Breast epithelium (tissue), 3 donors: ENCODE results near the gene TRAFD1.

ENCODE experiments used
- CTCF ChIP-seq, 3 donors: fragments of 450-650 bp; IDR thresholded peaks; one replicate each; pipeline ENCODE4 v1.5.1; 2016 to 2017; ENCODE audit warnings: antibody characterized with exemption in 3 of 3, mild to moderate bottlenecking in 3 of 3, moderate library complexity in 3 of 3
- POLR2A ChIP-seq: fragments of 450-650 bp; IDR thresholded peaks from one replicate; pipeline ENCODE4 v1.6.1; 2016; ENCODE audit warnings: antibody characterized with exemption, mild to moderate bottlenecking, moderate library complexity

- TF ChIP-seq CTCF (IDR thresholded peaks at IDR 0.05) (no peak), POLR2A (no peak)
Observed at GRCh38 chr12:112191840-112192321, 66.5 kb downstream of the TRAFD1 start.
